GM12892 (cell line): ENCODE data around the gene LRRN3.

Source experiments
- POLR2A ChIP-seq: IDR thresholded peaks from 2 replicates; pipeline ENCODE4 v1.6.1; 2011; ENCODE audit warnings: low read depth, low read length, control low read depth
- TAF1 ChIP-seq: IDR thresholded peaks from 2 replicates; pipeline ENCODE4 v1.6.1; 2011; ENCODE audit warnings: low read depth, mild to moderate bottlenecking, control low read depth, low read length, borderline replicate concordance

DNA sequence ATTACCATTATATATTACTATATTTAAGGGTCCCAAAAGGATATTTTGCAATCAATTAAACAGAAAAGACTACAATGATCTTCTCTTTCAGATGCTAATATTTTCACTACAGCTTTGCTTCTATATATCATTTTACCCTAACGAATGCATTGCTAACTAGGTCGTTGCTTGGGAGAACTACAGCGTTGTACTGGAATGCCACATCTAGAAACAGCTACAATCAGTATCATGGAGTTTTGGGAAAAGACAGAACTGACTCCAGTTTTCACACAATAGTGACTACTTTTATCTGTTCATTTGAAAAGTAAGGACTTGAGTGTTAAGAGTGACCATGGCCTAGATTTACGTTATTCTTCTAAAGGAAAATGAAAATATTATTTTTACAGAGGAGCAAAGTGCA lies 38.5 kb downstream of the LRRN3 start:
- no peak for TF ChIP-seq TAF1
- TF ChIP-seq POLR2A: no peak
